Measurements from ENCODE around the gene CCDC12.

- TF ChIP-seq CTCF (IDR thresholded peaks at IDR 0.05; ENCODE audit: insufficient read depth, low read length) (no peak), GABPA (IDR thresholded peaks at IDR 0.05; ENCODE audit: low read depth) (no peak), REST (IDR thresholded peaks at IDR 0.05; ENCODE audit: insufficient replicate concordance, low read depth) (no peak)
Measured at GRCh38 chr3:47000922-47001730, 24.6 kb upstream of the CCDC12 start.

All from HL-60 (cell line).